SU-DHL-6 (cell line): ENCODE measurements around the gene TRPM2.

ENCODE experiments used
- H2AFZ ChIP-seq: fragments of 200-600 bp; sonication (generic); 2 replicates; pipeline ENCODE4 v1.6.1; 2014; ENCODE audit warnings: low read depth, mild to moderate bottlenecking, moderate library complexity, mixed read lengths, antibody characterized with exemption, low read length; ENCODE audit not compliant: severe bottlenecking
- H3F3A ChIP-seq: fragments of 200-600 bp; shearing (Covaris generic); 2 replicates; pipeline ENCODE4 v1.6.0; 2016; ENCODE audit warnings: antibody characterized with exemption, mild to moderate bottlenecking; ENCODE audit not compliant: insufficient read depth
- H3K27ac ChIP-seq: fragments of 200-600 bp; sonication (generic); 2 replicates; pipeline ENCODE4 v1.5.1; 2016; ENCODE audit warnings: low read depth, mild to moderate bottlenecking, low read length, moderate library complexity, mixed read lengths
- H3K27me3 ChIP-seq: fragments of 200-600 bp; sonication (generic), shearing (Covaris generic); 2 replicates; pipeline ENCODE4 v1.6.0; 2014; ENCODE audit warnings: mild to moderate bottlenecking, low read length
- H3K36me3 ChIP-seq: fragments of 200-600 bp; sonication (generic); 2 replicates; pipeline ENCODE4 v1.6.1; 2014; ENCODE audit warnings: mild to moderate bottlenecking, low read length, mixed read lengths
- H3K4me2 ChIP-seq: fragments of 300-600, 200-600 bp; shearing (Covaris generic), sonication (generic); 2 replicates; pipeline ENCODE4 v1.6.0; 2014; ENCODE audit warnings: low read length, low read depth, mild to moderate bottlenecking; ENCODE audit not compliant: poor library complexity, severe bottlenecking
- H3K4me3 ChIP-seq: fragments of 200-600 bp; sonication (generic); 2 replicates; pipeline ENCODE4 v1.5.1; 2014; ENCODE audit warnings: antibody characterized with exemption, low read length, mild to moderate bottlenecking, mixed read lengths; ENCODE audit not compliant: insufficient read depth, poor library complexity, severe bottlenecking
- H3K79me2 ChIP-seq: fragments of 200-600 bp; sonication (generic); 2 replicates; pipeline ENCODE4 v1.6.1; 2014; ENCODE audit warnings: mild to moderate bottlenecking, low read length, moderate library complexity; ENCODE audit not compliant: insufficient read depth
- H3K9ac ChIP-seq: fragments of 200-600 bp; sonication (generic); 2 replicates; pipeline ENCODE4 v1.7.0; 2014; ENCODE audit warnings: mild to moderate bottlenecking, low read length
- H3K9me2 ChIP-seq: fragments of 200-600 bp; sonication (generic); replicated peaks from 2 replicates; pipeline ENCODE4 v1.6.1; 2014; ENCODE audit warnings: low read length; ENCODE audit not compliant: insufficient read depth
- H3K9me3 ChIP-seq: fragments of 200-600 bp; sonication (generic); 2 replicates; pipeline ENCODE4 v1.6.1; 2014; ENCODE audit warnings: low read length, mixed read lengths; ENCODE audit not compliant: insufficient read depth
- H4K20me1 ChIP-seq: fragments of 200-600 bp; sonication (generic); 2 replicates; pipeline ENCODE4 v1.6.1; 2014; ENCODE audit warnings: low read depth, mild to moderate bottlenecking, antibody characterized with exemption, low read length, moderate library complexity, mixed read lengths
- EZH2phosphoT487 ChIP-seq: fragments of 200-600 bp; sonication (generic), shearing (Covaris generic); conservative IDR thresholded peaks from 2 replicates; pipeline ENCODE4 v1.6.1; 2018; ENCODE audit warnings: mild to moderate bottlenecking, antibody characterized with exemption, low read length, moderate library complexity, mixed read lengths
- TF ChIP-seq, protein P1 (sequence below): fragments of 200-600 bp; sonication (generic); IDR thresholded peaks from one replicate; pipeline ENCODE4 v1.5.1; 2017; ENCODE audit warnings: antibody characterized with exemption, mild to moderate bottlenecking, low read length, moderate library complexity; ENCODE audit not compliant: insufficient read depth, poor library complexity, severe bottlenecking

The TRPM2 gene

DNA sequence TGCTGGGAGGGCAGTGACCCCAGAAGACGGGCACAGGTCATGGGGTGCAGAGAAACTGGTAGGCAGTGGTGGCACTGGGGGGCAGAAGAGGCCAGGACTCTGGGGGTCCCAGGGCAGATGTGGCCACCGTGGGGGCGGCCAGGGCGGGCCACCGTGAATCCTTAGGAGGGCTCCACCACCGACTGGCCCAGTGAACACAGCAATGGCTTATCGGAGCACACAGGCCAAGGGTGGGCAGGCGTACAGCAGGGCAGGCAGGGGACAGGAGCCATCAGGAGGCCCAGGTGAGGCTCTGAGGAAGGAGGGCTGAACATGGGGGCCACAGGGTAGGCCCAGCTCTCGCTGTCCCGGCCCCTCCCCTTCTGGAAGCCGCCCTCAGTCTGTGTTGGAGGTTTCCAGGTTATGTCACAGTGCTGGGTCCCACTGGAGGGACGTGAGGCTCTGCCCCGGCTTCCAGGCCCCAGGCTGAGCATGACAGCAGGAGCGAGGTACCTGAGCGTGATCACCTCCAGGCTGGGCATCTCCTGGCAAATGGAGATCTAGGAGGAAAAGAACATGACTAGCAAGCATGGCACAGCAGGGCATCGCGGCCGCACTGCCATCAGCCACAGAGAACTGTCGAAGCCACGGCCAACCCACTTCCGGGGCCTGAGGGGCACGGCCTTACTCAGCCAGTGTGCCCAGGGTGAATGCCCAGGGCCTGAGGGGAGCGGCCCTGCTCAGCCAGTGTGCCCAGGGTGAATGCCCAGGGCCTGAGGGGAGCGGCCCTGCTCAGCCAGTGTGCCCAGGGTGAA, 18.0 kb upstream of the TRPM2 start:
- Histone ChIP-seq H3F3A (peaks cover 16% of the 10 kb centered on the region), H4K20me1 (no peaks in the 10 kb centered on the region), H3K36me3 (no peaks in the 10 kb centered on the region), H3K4me3 (no peak overlapping the region), H3K79me2 (no peaks in the 10 kb centered on the region), H3K9me3 (no peaks in the 10 kb centered on the region), H3K9me2 (no peaks in the 10 kb centered on the region), H2AFZ (no peak overlapping the region), H3K9ac (no peak overlapping the region), H3K27me3 (no peaks in the 10 kb centered on the region), H3K27ac (no peak overlapping the region), H3K4me2 (no peak overlapping the region)
- TF ChIP-seq, protein P1, sequence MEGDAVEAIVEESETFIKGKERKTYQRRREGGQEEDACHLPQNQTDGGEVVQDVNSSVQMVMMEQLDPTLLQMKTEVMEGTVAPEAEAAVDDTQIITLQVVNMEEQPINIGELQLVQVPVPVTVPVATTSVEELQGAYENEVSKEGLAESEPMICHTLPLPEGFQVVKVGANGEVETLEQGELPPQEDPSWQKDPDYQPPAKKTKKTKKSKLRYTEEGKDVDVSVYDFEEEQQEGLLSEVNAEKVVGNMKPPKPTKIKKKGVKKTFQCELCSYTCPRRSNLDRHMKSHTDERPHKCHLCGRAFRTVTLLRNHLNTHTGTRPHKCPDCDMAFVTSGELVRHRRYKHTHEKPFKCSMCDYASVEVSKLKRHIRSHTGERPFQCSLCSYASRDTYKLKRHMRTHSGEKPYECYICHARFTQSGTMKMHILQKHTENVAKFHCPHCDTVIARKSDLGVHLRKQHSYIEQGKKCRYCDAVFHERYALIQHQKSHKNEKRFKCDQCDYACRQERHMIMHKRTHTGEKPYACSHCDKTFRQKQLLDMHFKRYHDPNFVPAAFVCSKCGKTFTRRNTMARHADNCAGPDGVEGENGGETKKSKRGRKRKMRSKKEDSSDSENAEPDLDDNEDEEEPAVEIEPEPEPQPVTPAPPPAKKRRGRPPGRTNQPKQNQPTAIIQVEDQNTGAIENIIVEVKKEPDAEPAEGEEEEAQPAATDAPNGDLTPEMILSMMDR, result no peak
- TF ChIP-seq EZH2phosphoT487, result no peak

GRCh38 chr21:44337449-44337848, 16.0 kb upstream of the TRPM2 start:
- Histone ChIP-seq H3K9me3 (no peaks in the 10 kb centered on the region), H3F3A (peaks cover 16% of the 10 kb centered on the region), H3K27me3 (no peaks in the 10 kb centered on the region), H3K4me2 (no peak overlapping the region), H4K20me1 (no peaks in the 10 kb centered on the region), H3K4me3 (no peak overlapping the region), H3K27ac (peak overlapping the region; percentile 31; the same call in 1 of the 2 replicates), H3K9me2 (no peaks in the 10 kb centered on the region), H3K9ac (no peak overlapping the region), H2AFZ (no peak overlapping the region), H3K36me3 (no peaks in the 10 kb centered on the region), H3K79me2 (no peaks in the 10 kb centered on the region)
- TF ChIP-seq EZH2phosphoT487, result no peak
- TF ChIP-seq, protein P1, result no peak

DNA sequence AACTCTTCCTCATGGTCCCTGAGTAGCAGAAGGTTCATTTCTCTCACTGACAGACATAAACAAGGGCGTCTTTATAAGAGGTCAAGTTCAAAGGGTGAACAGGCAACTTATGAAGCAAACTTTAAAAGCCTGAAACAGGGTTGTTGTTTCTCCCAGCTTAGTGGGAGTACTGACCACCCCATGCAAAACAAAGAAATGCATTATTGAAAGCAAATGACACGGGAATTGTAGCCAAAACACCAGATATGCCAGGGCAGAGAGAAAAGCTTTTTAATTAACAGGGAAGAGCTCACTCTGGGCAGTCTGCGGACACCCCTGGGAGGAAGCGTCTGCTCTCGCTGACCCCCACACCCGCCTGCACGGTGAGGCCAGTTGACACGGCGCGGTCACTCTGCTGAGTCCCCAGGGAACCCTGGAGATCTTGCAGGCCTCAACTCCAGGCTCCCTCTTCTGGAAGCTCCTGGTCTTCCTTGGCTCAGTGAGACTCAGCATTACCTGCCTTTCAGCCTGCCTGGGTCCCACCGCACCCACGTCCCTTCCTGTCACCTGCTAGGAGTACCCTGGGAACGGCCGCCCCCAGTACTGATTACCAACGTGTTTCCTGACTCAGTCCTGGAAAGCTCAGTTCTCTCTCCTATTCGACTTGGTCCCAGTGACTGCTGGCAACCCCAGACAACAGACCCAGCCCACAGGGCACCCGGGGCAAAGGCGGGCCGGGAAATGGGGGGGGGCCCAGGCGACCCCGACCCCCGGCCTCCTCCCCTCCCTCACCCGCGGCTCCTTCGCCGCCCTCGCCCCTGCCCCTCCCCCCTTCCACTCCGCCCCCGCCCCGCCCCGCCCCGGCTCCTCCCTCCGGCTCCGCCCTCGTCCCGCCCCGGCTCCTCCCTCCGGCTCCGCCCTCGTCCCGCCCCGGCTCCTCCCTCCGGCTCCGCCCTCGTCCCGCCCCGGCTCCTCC, 15.2 kb upstream of the TRPM2 start:
- Histone ChIP-seq H4K20me1 (no peaks in the 10 kb centered on the region), H3K27ac (peak overlapping the region; percentile 31; the same call in 1 of the 2 replicates), H3K4me3 (no peak overlapping the region), H3K4me2 (peak overlapping the region; percentile 18), H3K9me2 (no peaks in the 10 kb centered on the region), H3K79me2 (no peaks in the 10 kb centered on the region), H3K36me3 (no peaks in the 10 kb centered on the region), H3K27me3 (no peaks in the 10 kb centered on the region), H3K9me3 (no peaks in the 10 kb centered on the region), H3K9ac (no peak overlapping the region), H2AFZ (no peak overlapping the region), H3F3A (peaks cover 16% of the 10 kb centered on the region)
- no peak for TF ChIP-seq EZH2phosphoT487
